Caco-2 (cell line): ENCODE results near the gene ARHGEF33. TPM values are rescaled to one million over a fixed set of nuclear protein-coding genes. Genes with fewer than 3 reads are reported as not detected.
A peak's percentile ranks its signal among the peaks of the same experiment; 100 is the strongest.

ENCODE experiments used
- BruUV-seq: library from RNA; stranded (reverse); fragments of 400-500 nt; replicated peaks from 2 replicates; lab custom pipeline; 2021; lab: Mats Ljungman, UMichigan
- CTCF ChIA-PET: fragments of 300-600 bp; sonication (Branson Sonifier 250); formaldehyde crosslinking; loops from one replicate; lab custom pipeline; 2022; ENCODE audit warnings: antibody characterized with exemption; lab: Charles Lee
- POLR2A ChIA-PET: fragments of 300-600 bp; sonication (Branson Sonifier 250); formaldehyde crosslinking; loops from one replicate; lab custom pipeline; 2022; ENCODE audit warnings: antibody characterized with exemption; lab: Charles Lee
- DNase-seq, 2 experiments: peaks; one replicate each; pipeline versions ENCODE4 v3.0.0 to v3.0.0-alpha.2; 2020 to 2022
- H3K27me3 ChIP-seq: replicated peaks from 2 replicates; pipeline ENCODE4 v1.6.0; 2011; ENCODE audit warnings: low read length; ENCODE audit not compliant: control insufficient read depth, insufficient read depth
- H3K36me3 ChIP-seq: 2 replicates; pipeline ENCODE4 v1.5.1; 2011; ENCODE audit warnings: low read length; ENCODE audit not compliant: control insufficient read depth, insufficient read depth
- H3K4me1 ChIP-seq: fragments of 250-450 bp; sonication (Bioruptor Pico); 2 replicates; pipeline ENCODE4 v1.5.1; 2020; ENCODE audit warnings: mild to moderate bottlenecking
- H3K4me3 ChIP-seq: 2 replicates; pipeline ENCODE4 v1.5.1; 2011; ENCODE audit warnings: low read depth, mild to moderate bottlenecking, control low read depth, low read length
- H3K9me3 ChIP-seq: fragments of 250-450 bp; sonication (Bioruptor Pico); 2 replicates; pipeline ENCODE4 v1.5.1; 2020; ENCODE audit warnings: mild to moderate bottlenecking, moderate library complexity
- H3K27ac Mint-ChIP-seq: one replicate; pipeline ENCODE4 v1.8.0; 2022; ENCODE audit warnings: mixed read lengths; ENCODE audit not compliant: unreplicated experiment
- H3K27me3 Mint-ChIP-seq: one replicate; pipeline ENCODE4 v1.8.0; 2022; ENCODE audit warnings: mixed read lengths; ENCODE audit not compliant: insufficient read depth, unreplicated experiment
- H3K36me3 Mint-ChIP-seq: one replicate; pipeline ENCODE4 v1.8.0; 2022; ENCODE audit warnings: mild to moderate bottlenecking, mixed read lengths; ENCODE audit not compliant: insufficient read depth, unreplicated experiment
- H3K4me1 Mint-ChIP-seq: one replicate; pipeline ENCODE4 v1.8.0; 2022; ENCODE audit warnings: low read depth, mixed read lengths; ENCODE audit not compliant: unreplicated experiment
- H3K4me3 Mint-ChIP-seq: one replicate; pipeline ENCODE4 v1.8.0; 2022; ENCODE audit warnings: mild to moderate bottlenecking, moderate library complexity, mixed read lengths; ENCODE audit not compliant: unreplicated experiment
- H3K9me3 Mint-ChIP-seq: one replicate; pipeline ENCODE4 v1.8.0; 2022; ENCODE audit warnings: mixed read lengths; ENCODE audit not compliant: unreplicated experiment
- intact Hi-C: fragments of 100-400 bp; cut with micrococcal nuclease; formaldehyde crosslinking; loops from one replicate; pipeline ENCODE4 v1.10.0; 2022; ENCODE audit not compliant: unreplicated experiment
- total RNA-seq: library from RNA; stranded (reverse); gene quantifications from 2 replicates; pipeline ENCODE4 v1.2.3, GENCODE V29; 2022
- TF ChIP-seq, protein P1 (sequence below), 2 experiments: fragments of 200-600 bp in 1 of 2; IDR thresholded peaks; 1 replicate in 1 of 2; 2 replicates in 1 of 2; pipeline versions ENCODE4 v1.5.1 to v1.8.0; 2011 to 2022; ENCODE audit warnings: antibody characterized with exemption in 1 of 2, control low read depth in 1 of 2, inconsistent platforms in 1 of 2, low read depth in 1 of 2, low read length in 1 of 2, mild to moderate bottlenecking in 1 of 2, moderate library complexity in 1 of 2; ENCODE audit not compliant: insufficient read depth in 1 of 2, severe bottlenecking in 1 of 2, unreplicated experiment in 1 of 2

The ARHGEF33 gene
- total RNA-seq, 1 experiment from 2014 or later = not detected

DNA sequence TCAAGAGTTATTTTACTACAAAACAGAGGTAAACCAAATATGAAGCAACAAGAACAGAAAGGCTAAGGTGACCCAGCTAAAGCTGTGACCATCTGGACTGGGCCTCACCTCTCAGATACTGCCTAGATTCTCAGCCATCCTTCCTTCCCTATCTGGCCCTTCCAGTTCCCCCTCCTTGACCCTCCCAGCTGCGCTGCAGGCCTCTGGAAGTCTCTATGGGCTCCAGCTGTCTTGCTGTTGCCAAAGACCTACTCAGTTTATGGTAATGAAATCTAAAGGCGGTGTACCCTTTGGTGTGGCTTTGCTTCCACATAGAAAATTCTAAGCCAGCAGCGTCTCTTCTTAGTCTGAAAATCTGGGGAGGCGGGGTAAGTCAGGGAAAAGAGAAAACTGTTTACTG lies 55.7 kb downstream of the ARHGEF33 start:
- BruUV-seq = no TSS peak

DNA sequence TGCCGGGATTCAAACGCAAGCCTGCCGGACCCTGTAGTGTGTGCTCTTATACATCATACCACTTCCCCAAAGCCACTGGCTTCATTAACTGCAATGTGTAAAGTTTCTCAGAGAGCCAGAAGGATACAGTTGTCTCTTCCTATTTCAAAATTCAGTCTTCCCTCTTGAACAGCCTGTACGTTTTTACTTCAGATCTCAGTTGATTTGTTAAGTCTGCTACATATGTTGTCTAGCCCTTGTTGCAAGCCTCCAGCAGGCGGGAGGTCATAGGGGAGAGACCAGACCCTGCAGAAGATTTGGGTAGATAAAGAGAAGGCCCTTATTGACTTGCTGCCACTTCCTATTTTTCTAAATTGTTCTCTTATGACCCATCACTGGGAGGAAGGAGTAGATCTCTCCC lies 56.2 kb downstream of the ARHGEF33 start:
- DNase-seq = no peak
- intact Hi-C loops = loop anchor here (10.0 kb wide), 1 partner anchor 179 kb away; the partner anchor contains the start of gene SOS1
- BruUV-seq = no TSS peak
- no peaks in the 10 kb centered on the region for H3K27me3 Mint-ChIP-seq
- CTCF ChIA-PET = interaction anchor here (0.5 kb wide), 1 partner anchor 90 kb away, joined by 3 read pairs; no protein-coding TSS in a partner anchor
- POLR2A ChIA-PET = no interaction called here
- no peak overlapping the region for H3K27ac Mint-ChIP-seq
- TF ChIP-seq, protein P1, sequence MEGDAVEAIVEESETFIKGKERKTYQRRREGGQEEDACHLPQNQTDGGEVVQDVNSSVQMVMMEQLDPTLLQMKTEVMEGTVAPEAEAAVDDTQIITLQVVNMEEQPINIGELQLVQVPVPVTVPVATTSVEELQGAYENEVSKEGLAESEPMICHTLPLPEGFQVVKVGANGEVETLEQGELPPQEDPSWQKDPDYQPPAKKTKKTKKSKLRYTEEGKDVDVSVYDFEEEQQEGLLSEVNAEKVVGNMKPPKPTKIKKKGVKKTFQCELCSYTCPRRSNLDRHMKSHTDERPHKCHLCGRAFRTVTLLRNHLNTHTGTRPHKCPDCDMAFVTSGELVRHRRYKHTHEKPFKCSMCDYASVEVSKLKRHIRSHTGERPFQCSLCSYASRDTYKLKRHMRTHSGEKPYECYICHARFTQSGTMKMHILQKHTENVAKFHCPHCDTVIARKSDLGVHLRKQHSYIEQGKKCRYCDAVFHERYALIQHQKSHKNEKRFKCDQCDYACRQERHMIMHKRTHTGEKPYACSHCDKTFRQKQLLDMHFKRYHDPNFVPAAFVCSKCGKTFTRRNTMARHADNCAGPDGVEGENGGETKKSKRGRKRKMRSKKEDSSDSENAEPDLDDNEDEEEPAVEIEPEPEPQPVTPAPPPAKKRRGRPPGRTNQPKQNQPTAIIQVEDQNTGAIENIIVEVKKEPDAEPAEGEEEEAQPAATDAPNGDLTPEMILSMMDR (IDR thresholded peaks at IDR 0.05; ENCODE audit: insufficient read depth in 1 of 2, low read depth in 1 of 2, low read length in 1 of 2, severe bottlenecking in 1 of 2, unreplicated experiment in 1 of 2) = no peak
- H3K9me3 ChIP-seq = no peaks in the 10 kb centered on the region; the same call in 1 of the 2 replicates
- H3K4me1 ChIP-seq = peaks cover 21% of the 10 kb centered on the region
- no peak overlapping the region for H3K4me3 Mint-ChIP-seq
- H3K9me3 Mint-ChIP-seq = no peaks in the 10 kb centered on the region
- H3K27me3 ChIP-seq = no peaks in the 10 kb centered on the region
- H3K4me3 ChIP-seq = no peak overlapping the region
- H3K36me3 ChIP-seq = no peaks in the 10 kb centered on the region
- H3K36me3 Mint-ChIP-seq = no peaks in the 10 kb centered on the region
- peaks cover 22% of the 10 kb centered on the region for H3K4me1 Mint-ChIP-seq

More for the DNA sequence above, 55.7 kb downstream of the ARHGEF33 start:
- DNase-seq = no peak
- H3K36me3 ChIP-seq = no peaks in the 10 kb centered on the region
- TF ChIP-seq, protein P1 (IDR thresholded peaks at IDR 0.05; ENCODE audit: insufficient read depth in 1 of 2, low read depth in 1 of 2, low read length in 1 of 2, severe bottlenecking in 1 of 2, unreplicated experiment in 1 of 2) = no peak
- no peaks in the 10 kb centered on the region for H3K9me3 Mint-ChIP-seq
- H3K4me1 Mint-ChIP-seq = peaks cover 22% of the 10 kb centered on the region
- H3K27ac Mint-ChIP-seq = no peak overlapping the region
- no peak overlapping the region for H3K4me3 Mint-ChIP-seq
- no peaks in the 10 kb centered on the region for H3K36me3 Mint-ChIP-seq
- POLR2A ChIA-PET = no interaction called here
- H3K9me3 ChIP-seq = no peaks in the 10 kb centered on the region; the same call in 1 of the 2 replicates
- intact Hi-C loops = loop anchor here (10.0 kb wide), 1 partner anchor 179 kb away; the partner anchor contains the start of gene SOS1
- H3K4me3 ChIP-seq = no peak overlapping the region
- CTCF ChIA-PET = no interaction called here
- H3K4me1 ChIP-seq = peaks cover 21% of the 10 kb centered on the region
- H3K27me3 ChIP-seq = no peaks in the 10 kb centered on the region
- no peaks in the 10 kb centered on the region for H3K27me3 Mint-ChIP-seq

DNA sequence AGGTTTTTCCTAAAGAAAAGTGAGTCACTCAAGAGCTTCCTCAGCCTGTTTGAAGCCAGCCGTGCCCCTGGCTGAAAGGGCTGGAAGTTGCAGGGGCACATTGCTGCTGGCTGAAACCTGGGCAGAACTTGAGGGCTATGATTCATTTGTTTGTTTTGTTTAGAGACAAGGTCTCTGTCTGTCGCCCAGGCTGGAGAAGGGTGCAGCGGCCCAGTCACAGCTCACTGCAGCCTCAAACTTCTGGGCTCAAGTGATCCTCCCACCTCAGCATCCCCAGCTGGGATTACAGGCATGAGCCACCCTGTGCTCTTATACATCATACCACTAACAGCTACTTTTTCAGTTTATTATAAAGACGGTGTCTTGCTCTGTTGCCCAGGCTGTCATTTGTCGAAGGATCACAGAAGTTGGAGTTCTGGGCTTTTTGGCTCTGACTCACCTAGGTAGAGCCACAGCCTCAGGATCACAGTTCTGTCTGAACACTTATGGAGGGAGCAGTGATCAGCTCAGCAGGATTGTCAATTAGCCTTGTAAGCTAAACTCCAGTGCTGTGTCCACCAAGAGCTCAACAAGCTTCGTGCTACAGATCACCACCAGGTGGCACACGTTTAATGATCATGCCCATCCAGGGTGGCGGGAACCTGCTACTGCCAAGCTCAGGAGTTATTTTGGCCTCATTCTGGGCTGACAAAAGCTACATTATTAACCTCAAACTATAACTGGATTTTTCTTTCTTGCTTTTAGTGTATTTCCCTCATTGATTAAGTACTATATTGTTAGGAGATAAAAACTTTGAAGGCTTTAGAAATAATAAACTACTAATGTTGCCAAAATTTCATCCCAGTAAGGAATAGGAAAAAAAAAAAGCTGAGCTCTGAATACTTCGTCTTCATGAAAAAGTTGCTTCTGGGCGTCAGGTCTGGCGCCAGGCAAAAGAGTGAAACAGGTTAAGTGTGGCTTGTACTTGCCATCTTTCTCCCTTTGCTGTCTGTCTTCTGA lies 57.9 kb downstream of the ARHGEF33 start:
- Histone ChIP-seq H3K4me3 (no peak overlapping the region), H3K27me3 (no peaks in the 10 kb centered on the region), H3K4me1 (peaks cover 21% of the 10 kb centered on the region), H3K9me3 (no peaks in the 10 kb centered on the region), H3K36me3 (no peaks in the 10 kb centered on the region)
- CTCF ChIA-PET = interaction anchor here (0.6 to 2.5 kb wide), 25 partner anchors 10 to 522 kb away, joined by 3 to 69 read pairs (median 3); partner anchors contain the start of gene SOS1
- H3K36me3 Mint-ChIP-seq = no peaks in the 10 kb centered on the region
- H3K27me3 Mint-ChIP-seq = no peaks in the 10 kb centered on the region
- POLR2A ChIA-PET = interaction anchor here (0.6 to 1.6 kb wide), 2 partner anchors 173 to 196 kb away, joined by 4 to 6 read pairs; partner anchors contain the start of gene SOS1
- H3K4me3 Mint-ChIP-seq = no peak overlapping the region
- no peaks in the 10 kb centered on the region for H3K9me3 Mint-ChIP-seq
- H3K4me1 Mint-ChIP-seq = peaks cover 22% of the 10 kb centered on the region
- peak; percentile 81 to 83 for DNase-seq
- H3K27ac Mint-ChIP-seq = no peak overlapping the region
- no TSS peak for BruUV-seq
- TF ChIP-seq, protein P1 (IDR thresholded peaks at IDR 0.05; ENCODE audit: insufficient read depth in 1 of 2, low read depth in 1 of 2, low read length in 1 of 2, severe bottlenecking in 1 of 2, unreplicated experiment in 1 of 2) = peak; percentile 80 to 85
- intact Hi-C loops = loop anchor here (1.0 to 10.0 kb wide), 3 partner anchors 89 to 282 kb away; partner anchors contain the start of gene SOS1
